ENCODE results near the gene TADA2B.

Gene TADA2B

DNA sequence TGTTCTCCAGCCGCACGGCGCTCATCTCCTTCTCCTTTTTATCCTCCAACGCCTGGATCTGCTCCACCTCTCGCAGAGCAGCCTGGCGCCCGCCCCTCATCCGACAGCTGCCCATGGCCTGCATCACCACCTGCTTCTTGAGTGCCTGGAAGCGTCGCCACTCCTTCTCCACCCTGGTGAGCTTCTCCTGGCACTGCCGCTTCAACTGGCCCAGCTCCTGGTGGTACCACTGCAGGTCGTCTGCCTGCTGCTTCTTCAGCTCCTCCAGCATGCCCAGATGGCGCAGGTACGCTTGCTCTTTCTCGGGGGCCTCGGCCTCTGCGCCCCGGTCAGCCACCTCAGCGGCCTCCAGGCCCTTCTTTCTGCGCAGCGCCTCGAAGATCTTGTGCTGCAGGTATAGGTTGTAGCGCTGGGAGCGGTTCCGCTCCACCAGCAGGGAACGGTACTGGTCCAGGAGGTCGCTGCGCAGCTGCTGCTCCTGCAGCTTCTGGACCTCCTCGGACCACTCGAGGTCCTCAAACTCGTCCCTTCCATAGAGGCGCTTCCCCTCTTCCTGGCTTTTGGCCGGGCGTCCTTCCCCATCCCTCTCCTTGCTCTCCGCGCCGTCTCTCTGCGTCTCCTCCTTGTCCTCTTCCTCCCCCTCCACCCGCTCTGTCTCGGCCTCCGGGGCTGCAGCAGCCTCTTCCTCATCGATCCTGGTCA, 1.2 kb upstream of the TADA2B start:
- Histone ChIP-seq H3K36me3 (ENCODE audit: control insufficient read depth in 1 of 2, insufficient read depth in 2 of 2, low read depth in 1 of 2, low read length in 2 of 2) (peaks cover 0 to 6% of the 10 kb centered on the region in 2 experiments), H4K8ac (ENCODE audit: low read length) (peak overlapping the region; percentile 5), H4K91ac (ENCODE audit: low read length) (no peak overlapping the region), H2BK12ac (ENCODE audit: low read length in 2 of 2) (peak overlapping the region in 1 of 2 experiments; percentile 23), H2BK15ac (ENCODE audit: low read depth, poor library complexity, severe bottlenecking) (peak overlapping the region; percentile 12), H2BK120ac (ENCODE audit: low read depth, low read length) (no peak overlapping the region), H3K14ac (ENCODE audit: low read length in 2 of 2) (peak overlapping the region in 1 of 2 experiments; percentile 63), H3K4me1 (ENCODE audit: control insufficient read depth, insufficient read depth, low read depth, low read length) (peaks cover 32% of the 10 kb centered on the region), H3K18ac (ENCODE audit: low read depth in 1 of 2, low read length in 2 of 2) (peak overlapping the region in 1 of 2 experiments; percentile 74), H3K23ac (ENCODE audit: low read length in 2 of 2) (peak overlapping the region in 1 of 2 experiments; percentile 2), H3K79me1 (replicated peaks; ENCODE audit: low read length, poor library complexity, severe bottlenecking) (peaks cover 15% of the 10 kb centered on the region), H3K9me3 (ENCODE audit: control insufficient read depth, low read length) (no peaks in the 10 kb centered on the region), H3K4ac (ENCODE audit: low read depth in 1 of 2, low read length in 2 of 2) (peak overlapping the region in 1 of 2 experiments; percentile 34), H2BK5ac (ENCODE audit: low read depth, low read length, poor library complexity, severe bottlenecking) (no peak overlapping the region), H2AFZ (ENCODE audit: low read depth, low read length) (peak overlapping the region; percentile 78), H2AK5ac (ENCODE audit: low read length, severe bottlenecking) (no peak overlapping the region), H3K27ac (ENCODE audit: low read length, poor library complexity, severe bottlenecking) (peak overlapping the region; percentile 52), H3K4me2 (ENCODE audit: low read length, poor library complexity, severe bottlenecking) (peak overlapping the region; percentile 86), H3K9ac (ENCODE audit: low read length) (peak overlapping the region; percentile 91), H3K4me3 (ENCODE audit: insufficient read depth in 1 of 2, low read depth in 1 of 2, low read length in 2 of 2) (peak overlapping the region; percentile 73 to 90), H3K27me3 (ENCODE audit: control insufficient read depth in 1 of 2, insufficient read depth in 1 of 2, low read length in 2 of 2) (no peaks in the 10 kb centered on the region)
- no peak for DNase-seq
- 44% methylated on average over 42 of the region's 42 CpGs for WGBS

DNA sequence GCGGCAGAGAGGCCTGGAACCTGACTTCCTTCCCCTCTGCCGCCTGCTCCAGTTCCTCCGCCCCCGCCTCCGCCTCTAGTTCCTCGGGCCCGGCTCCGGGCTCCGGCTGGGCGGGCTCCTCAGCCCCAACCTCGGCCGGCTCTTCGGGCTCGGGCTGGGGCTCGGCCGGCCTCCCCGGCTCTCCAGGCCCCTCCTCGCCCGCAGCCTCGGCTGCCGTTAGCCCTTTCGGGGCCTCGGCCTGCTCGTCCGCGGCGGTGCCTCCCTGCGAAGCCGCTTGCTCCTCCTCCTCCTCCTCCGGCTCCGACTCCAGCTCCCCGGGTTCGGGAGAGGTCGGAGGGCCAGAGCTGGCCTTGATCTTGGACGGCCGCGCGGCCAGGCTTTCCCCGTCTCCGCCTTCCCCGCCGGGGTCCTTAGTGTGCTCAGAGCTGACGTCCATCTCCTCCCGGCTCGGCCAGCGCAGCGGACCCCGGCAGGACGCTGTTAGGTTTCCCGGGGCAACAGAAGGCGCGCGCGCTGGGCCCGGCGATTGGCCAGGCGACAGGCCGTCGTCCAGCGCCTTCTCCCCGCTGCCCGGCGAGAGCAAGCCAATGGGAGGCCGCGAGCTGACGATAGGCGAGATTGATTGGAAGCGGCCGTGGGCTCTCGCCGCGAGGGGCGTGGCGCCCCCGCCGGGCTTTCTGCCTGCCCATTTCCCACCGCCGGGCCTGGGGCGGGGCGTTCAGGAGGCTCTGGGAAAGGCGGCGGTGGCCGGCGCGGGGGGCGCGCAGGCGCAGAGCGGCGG, 479 bp upstream of the TADA2B start:
- H2AK5ac ChIP-seq (ENCODE audit: low read length, severe bottlenecking) = no peak overlapping the region
- H3K9ac ChIP-seq (ENCODE audit: low read length) = peak overlapping the region; percentile 91
- H3K36me3 ChIP-seq (ENCODE audit: control insufficient read depth in 1 of 2, insufficient read depth in 2 of 2, low read depth in 1 of 2, low read length in 2 of 2) = peaks cover 0 to 14% of the 10 kb centered on the region in 2 experiments
- no peak overlapping the region for H3K4ac ChIP-seq (ENCODE audit: low read depth in 1 of 2, low read length in 2 of 2)
- no peaks in the 10 kb centered on the region for H3K27me3 ChIP-seq (ENCODE audit: control insufficient read depth in 1 of 2, insufficient read depth in 1 of 2, low read length in 2 of 2)
- H3K4me3 ChIP-seq (ENCODE audit: insufficient read depth in 1 of 2, low read depth in 1 of 2, low read length in 2 of 2) = peak overlapping the region; percentile 73 to 90
- peak; percentile 99 for DNase-seq
- no peaks in the 10 kb centered on the region for H3K9me3 ChIP-seq (ENCODE audit: control insufficient read depth, low read length)
- WGBS = under 1% methylated on average over 58 of the region's 90 CpGs
- no peak overlapping the region for H3K14ac ChIP-seq (ENCODE audit: low read length in 2 of 2)
- peak overlapping the region; percentile 55 for H3K27ac ChIP-seq (ENCODE audit: low read length, poor library complexity, severe bottlenecking)
- peak overlapping the region in 1 of 2 experiments; percentile 23 for H2BK12ac ChIP-seq (ENCODE audit: low read length in 2 of 2)
- peak overlapping the region; percentile 78 for H2AFZ ChIP-seq (ENCODE audit: low read depth, low read length)
- peak overlapping the region; percentile 12 for H2BK15ac ChIP-seq (ENCODE audit: low read depth, poor library complexity, severe bottlenecking)
- H3K4me2 ChIP-seq (ENCODE audit: low read length, poor library complexity, severe bottlenecking) = peak overlapping the region; percentile 86
- H3K23ac ChIP-seq (ENCODE audit: low read length in 2 of 2) = no peak overlapping the region
- H2BK5ac ChIP-seq (ENCODE audit: low read depth, low read length, poor library complexity, severe bottlenecking) = no peak overlapping the region
- H4K91ac ChIP-seq (ENCODE audit: low read length) = no peak overlapping the region
- peaks cover 17% of the 10 kb centered on the region for H3K79me1 ChIP-seq (replicated peaks; ENCODE audit: low read length, poor library complexity, severe bottlenecking)
- peak overlapping the region in 1 of 2 experiments; percentile 74 for H3K18ac ChIP-seq (ENCODE audit: low read depth in 1 of 2, low read length in 2 of 2)
- H4K8ac ChIP-seq (ENCODE audit: low read length) = peak overlapping the region; percentile 5
- no peak overlapping the region for H2BK120ac ChIP-seq (ENCODE audit: low read depth, low read length)
- H3K4me1 ChIP-seq (ENCODE audit: control insufficient read depth, insufficient read depth, low read depth, low read length) = peaks cover 37% of the 10 kb centered on the region

DNA sequence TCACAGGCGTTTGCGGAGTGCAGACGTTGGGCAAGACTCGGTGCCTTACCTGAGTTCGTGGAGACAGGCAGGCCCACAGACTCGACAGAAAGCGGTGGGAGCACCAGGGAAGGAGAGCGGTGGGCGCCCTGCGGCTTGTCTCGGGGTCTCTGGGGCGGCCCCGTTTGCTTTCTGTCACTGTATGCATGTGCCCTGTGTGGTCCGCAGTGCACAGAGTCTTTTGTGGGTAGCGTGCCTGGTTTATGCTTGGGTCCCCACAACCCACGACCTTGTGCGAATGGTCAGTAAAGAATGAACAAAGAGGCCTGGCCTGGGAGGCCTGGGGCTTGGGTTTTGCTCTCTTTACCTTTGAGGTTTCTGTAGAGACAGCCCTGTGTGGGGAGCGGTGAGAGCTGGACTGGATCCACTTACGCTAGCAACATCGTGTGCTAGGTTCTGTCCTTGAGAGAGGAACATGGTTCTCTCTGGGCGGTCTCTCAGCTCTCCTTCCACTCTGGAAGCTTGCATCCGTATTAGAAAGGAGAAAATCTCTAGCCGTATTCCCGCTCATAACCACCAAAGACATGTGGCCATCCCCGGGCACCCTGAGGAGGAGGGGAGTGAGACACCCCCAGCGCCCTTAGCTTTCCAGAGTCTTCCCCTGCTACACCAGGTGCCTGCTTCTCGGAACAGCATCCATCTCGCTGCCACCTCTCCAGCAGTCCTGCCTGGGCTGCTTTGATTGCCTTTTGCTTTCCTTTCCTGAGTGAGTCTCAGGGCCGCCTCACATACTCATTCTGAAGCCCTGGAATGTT, 1.2 kb downstream of the TADA2B start:
- Histone ChIP-seq H4K8ac (ENCODE audit: low read length) (peak overlapping the region; percentile 22), H2BK15ac (ENCODE audit: low read depth, poor library complexity, severe bottlenecking) (no peak overlapping the region), H3K79me1 (replicated peaks; ENCODE audit: low read length, poor library complexity, severe bottlenecking) (peaks cover 26% of the 10 kb centered on the region), H3K23ac (ENCODE audit: low read length in 2 of 2) (peak overlapping the region in 1 of 2 experiments; percentile 91), H3K18ac (ENCODE audit: low read depth in 1 of 2, low read length in 2 of 2) (peak overlapping the region in 1 of 2 experiments; percentile 98), H2BK12ac (ENCODE audit: low read length in 2 of 2) (peak overlapping the region in 1 of 2 experiments; percentile 10), H3K27me3 (ENCODE audit: control insufficient read depth in 1 of 2, insufficient read depth in 1 of 2, low read length in 2 of 2) (no peaks in the 10 kb centered on the region), H2BK5ac (ENCODE audit: low read depth, low read length, poor library complexity, severe bottlenecking) (no peak overlapping the region), H3K27ac (ENCODE audit: low read length, poor library complexity, severe bottlenecking) (no peak overlapping the region), H2BK120ac (ENCODE audit: low read depth, low read length) (no peak overlapping the region), H3K9ac (ENCODE audit: low read length) (peak overlapping the region; percentile 94), H3K4me2 (ENCODE audit: low read length, poor library complexity, severe bottlenecking) (peak overlapping the region; percentile 80), H3K4me1 (ENCODE audit: control insufficient read depth, insufficient read depth, low read depth, low read length) (peaks cover 39% of the 10 kb centered on the region), H2AK5ac (ENCODE audit: low read length, severe bottlenecking) (no peak overlapping the region), H3K4me3 (ENCODE audit: insufficient read depth in 1 of 2, low read depth in 1 of 2, low read length in 2 of 2) (peak overlapping the region; percentile 94 to 95), H3K9me3 (ENCODE audit: control insufficient read depth, low read length) (no peaks in the 10 kb centered on the region), H2AFZ (ENCODE audit: low read depth, low read length) (no peak overlapping the region), H3K36me3 (ENCODE audit: control insufficient read depth in 1 of 2, insufficient read depth in 2 of 2, low read depth in 1 of 2, low read length in 2 of 2) (peaks cover 0 to 18% of the 10 kb centered on the region in 2 experiments), H3K14ac (ENCODE audit: low read length in 2 of 2) (peak overlapping the region in 1 of 2 experiments; percentile 99), H4K91ac (ENCODE audit: low read length) (no peak overlapping the region), H3K4ac (ENCODE audit: low read depth in 1 of 2, low read length in 2 of 2) (peak overlapping the region in 1 of 2 experiments; percentile 94)
- DNase-seq = peak; percentile 19
- 47% methylated on average over 29 of the region's 29 CpGs for WGBS
